Choroid plexus epithelial cell (primary cell): Measurements from ENCODE around the gene TBX1.
A peak's percentile ranks its signal among the peaks of the same experiment; 100 is the strongest.

Experiments used
- DNase-seq: peaks from one replicate; pipeline ENCODE4 v3.0.0-alpha.2; 2010; ENCODE audit warnings: low read depth
- H3K4me3 ChIP-seq: 2 replicates; pipeline ENCODE4 v1.5.1; 2011; ENCODE audit warnings: low read depth, mild to moderate bottlenecking, control low read depth, low read length, moderate library complexity
- TF ChIP-seq, protein P1 (sequence below): conservative IDR thresholded peaks from 2 replicates; pipeline ENCODE4 v1.5.1; 2011; ENCODE audit warnings: low read depth, mild to moderate bottlenecking, control low read depth, inconsistent platforms, low read length, moderate library complexity

The TBX1 gene

DNA sequence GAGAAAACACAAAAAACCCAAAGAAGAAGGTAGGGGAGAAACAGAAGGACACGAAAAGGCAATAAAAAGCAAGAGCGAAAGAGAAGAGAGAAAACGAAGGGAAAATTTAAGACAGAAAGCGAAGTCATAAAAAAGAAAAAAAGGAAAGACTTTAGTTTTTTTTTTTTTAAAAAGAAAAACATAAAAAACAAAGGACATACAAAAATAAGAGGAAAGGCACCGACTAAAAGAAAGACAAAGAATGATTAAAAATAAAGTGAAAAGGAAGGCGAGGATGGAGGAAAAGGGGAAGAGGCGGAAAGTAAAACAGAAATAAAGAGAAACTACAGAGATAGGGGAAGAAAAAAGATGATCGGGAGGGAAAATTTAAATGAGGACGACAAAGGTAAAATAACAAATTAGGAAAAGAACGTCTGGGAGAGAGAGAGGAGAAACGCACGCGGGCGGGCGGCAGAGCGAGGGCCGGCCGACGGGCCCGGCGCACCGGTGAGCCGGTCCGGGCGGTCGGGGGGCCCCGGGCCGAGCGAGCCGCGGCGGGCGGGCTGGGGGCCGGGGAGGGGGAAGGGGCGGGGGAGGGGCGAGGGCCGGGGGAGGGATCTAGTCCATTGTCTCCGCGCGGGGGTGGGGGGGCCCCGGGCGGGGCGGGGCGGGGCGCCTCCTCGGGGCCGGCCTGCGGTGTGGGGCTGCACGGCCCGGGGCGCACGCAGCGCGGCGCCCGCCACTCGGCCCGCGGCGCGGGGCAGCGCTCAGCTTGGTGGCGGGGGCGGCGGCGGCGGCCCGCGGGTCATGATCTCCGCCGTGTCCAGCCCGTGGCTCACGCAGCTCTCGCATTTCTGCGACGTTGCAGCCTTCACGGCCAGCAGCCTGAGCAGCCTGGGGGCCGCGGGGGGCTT is at the start of gene TBX1:
TSS of gene TBX1 (plus strand) at position 721 of the 893 bp plus-strand sequence. CDS start at position 787, 66 bp downstream.
- DNase-seq, result no peak
- H3K4me3 ChIP-seq, result no peak within 1 kb of the TSS
- TF ChIP-seq, protein P1, sequence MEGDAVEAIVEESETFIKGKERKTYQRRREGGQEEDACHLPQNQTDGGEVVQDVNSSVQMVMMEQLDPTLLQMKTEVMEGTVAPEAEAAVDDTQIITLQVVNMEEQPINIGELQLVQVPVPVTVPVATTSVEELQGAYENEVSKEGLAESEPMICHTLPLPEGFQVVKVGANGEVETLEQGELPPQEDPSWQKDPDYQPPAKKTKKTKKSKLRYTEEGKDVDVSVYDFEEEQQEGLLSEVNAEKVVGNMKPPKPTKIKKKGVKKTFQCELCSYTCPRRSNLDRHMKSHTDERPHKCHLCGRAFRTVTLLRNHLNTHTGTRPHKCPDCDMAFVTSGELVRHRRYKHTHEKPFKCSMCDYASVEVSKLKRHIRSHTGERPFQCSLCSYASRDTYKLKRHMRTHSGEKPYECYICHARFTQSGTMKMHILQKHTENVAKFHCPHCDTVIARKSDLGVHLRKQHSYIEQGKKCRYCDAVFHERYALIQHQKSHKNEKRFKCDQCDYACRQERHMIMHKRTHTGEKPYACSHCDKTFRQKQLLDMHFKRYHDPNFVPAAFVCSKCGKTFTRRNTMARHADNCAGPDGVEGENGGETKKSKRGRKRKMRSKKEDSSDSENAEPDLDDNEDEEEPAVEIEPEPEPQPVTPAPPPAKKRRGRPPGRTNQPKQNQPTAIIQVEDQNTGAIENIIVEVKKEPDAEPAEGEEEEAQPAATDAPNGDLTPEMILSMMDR, result no peak

DNA sequence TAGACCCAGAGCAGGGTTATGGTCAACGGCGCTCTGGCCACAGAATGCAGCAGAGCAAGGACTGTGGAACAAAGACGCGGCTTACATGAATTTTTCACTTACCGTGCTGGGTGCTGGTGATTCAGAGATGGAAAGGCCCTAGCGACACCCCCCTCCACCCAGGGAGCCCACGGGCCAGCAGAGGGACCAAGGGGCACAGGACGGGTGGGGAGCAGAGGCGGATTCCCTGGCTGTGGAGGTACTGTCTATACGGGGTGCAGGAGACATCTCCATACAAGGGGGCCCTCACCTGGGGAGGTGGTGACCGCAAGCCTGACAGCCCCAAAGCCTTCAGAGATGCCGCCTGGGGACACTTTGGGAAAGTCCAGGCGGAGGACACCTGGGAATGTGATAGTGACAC is 47.3 kb upstream of the TBX1 start:
- DNase-seq, result no peak
- TF ChIP-seq, protein P1, result no peak
- H3K4me3 ChIP-seq, result no peak overlapping the region

DNA sequence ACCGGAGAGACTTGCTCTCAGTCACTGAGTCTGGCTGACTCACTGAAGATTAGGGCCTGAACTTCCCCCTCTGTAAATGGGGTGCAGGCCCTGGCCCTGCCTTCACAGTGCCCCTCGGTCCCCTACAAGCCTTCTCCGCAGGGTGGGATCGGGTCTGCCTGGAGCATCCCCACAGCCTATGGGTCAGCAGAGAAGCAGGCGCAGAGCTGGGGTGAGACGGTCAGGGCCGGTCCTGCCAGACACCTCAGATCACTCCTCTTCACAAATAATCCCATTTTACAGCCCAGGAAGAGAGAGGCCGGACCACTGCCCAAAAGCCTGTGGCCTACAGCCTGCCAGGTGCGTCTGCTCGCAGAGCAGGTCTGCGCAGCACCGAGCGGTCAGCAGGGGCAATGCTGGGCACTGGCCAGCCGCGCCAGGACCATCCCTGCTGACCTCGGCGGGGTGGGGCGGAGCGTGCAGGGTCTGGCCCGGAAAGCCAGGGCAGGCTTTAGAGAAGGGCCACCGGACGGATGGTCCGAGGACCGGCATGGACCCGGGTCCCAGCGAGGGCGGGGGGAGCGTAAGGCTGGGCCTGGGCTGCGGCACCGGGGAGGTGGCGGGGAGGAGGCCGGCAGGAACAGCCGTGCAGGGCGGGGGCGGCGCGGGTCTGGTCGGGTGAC is 46.8 kb upstream of the TBX1 start:
- TF ChIP-seq, protein P1, result no peak
- H3K4me3 ChIP-seq, result peak overlapping the region; percentile 63
- no peak for DNase-seq

DNA sequence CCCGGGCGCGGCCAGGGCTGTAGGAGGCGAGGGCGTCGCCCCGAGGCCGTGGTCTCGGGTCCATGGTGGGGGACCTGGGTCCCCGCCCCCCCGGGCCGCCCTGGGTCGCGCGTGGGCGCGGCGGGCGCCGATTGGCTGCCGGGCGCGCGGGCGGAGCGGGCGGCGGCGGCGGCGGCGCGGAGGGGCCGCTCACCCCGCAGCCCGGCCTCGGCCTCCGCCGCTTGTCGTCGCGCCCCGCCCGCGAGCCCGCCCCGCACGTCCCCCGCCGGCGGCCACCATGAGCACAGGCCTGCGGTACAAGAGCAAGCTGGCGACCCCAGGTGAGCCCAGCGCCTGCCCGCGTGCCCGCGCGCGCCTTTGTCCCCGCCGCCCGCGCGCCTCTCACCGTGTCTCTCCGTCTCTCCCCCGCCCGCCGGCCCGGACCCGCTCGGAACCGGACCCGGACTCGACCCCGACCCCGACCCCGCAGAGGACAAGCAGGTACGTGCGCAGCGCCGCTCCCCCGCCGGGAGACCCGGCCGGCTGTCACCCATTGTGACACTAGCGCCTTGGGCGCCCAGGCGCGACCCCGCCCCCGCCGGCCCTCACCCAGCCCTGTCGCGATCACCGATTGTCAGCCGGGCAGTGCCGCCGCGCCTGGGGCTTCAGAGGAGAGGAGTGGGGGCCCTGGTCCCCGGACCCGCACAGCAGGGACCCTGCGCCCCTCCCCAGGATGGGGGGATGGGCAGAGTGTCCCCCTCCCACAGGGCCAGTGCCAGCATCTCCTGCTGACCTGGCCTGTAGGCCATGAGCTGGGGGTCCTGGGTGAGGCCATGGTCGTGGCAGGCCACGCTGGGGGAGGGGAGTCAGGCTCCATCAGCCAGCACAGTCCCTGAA is 46.0 kb upstream of the TBX1 start, which contains the start of gene SEPTIN5:
TSS of gene SEPTIN5 (plus strand) at position 192 of the 876 bp plus-strand sequence. CDS start at position 278, 86 bp downstream.
- H3K4me3 ChIP-seq, result peak within 1 kb of the TSS; percentile 63
- TF ChIP-seq, protein P1, result no peak
- no peak for DNase-seq

DNA sequence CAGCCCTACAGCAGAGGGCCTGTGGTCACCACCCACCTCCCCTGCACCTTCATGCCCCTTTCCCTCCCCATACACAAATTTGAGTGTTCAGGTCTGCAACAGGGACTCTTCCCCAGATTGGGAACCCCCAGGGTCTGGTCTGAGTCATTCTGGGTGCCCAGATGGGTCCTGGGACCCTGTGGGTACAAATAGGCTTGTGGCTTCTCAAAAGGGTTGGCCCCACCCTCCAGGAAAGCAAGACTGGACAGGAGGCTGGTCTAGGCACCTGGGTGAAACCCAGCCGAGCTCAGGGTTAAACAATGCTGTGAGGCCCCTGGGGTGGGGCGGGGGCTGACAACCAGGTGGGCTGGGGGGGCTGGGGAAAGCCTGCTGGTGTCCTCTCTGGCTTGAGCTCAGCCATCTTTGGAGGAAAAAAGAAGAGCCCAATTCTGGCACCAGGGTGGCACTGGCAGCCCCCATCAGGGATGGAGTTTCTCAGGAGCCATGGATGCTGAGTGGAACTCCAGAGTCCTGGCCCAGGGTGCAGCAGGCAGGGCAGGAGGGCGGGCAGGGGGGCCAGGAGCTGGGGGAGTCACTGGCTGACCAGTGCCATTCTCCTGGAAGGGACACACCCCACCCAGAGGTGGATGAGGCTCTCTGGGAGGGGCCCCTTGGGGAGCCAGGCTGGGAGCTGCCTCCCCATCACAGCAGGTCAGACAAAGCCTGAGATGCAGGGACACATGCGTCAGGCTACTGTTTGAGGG is 45.2 kb upstream of the TBX1 start:
- H3K4me3 ChIP-seq, result peak overlapping the region; percentile 63
- DNase-seq, result no peak
- TF ChIP-seq, protein P1, result no peak

DNA sequence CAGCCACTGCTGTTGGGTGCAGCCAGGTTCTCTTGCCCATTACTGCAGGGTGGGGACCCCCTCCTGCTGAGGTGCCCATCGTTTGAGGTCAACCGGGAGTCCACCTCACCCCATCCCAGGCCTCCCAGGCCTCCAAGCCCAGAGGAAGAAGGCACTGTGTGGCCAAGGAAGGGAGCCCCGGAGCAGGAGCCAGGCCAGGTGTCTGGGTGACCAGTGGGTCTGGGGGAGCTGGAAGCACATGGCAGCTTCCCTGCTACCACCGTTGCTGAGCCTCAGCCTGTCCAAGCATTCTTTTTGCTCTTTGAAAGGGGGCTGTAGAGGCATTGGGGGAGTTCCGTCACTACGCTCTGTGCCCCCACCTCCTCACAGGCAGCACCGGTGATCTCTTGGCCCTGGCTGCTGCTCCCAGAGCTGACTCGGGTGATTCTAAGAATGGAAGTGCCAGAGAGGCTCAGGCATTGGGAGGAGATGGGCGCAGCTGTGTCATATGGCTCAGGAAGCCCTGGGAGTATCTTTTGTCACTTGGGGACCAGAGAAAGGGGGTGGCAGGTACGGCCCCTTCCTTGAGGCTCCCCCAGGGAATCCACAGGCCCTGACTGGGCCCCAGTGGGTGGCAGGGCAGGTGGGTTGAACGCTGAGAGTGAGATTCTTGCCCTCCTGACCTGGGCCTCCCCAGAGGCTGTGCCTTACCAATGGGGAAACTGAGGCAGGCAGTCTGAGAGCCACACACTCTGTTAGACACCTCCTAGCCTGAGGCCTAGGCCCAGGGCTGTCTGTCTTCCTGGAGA is 44.3 kb upstream of the TBX1 start:
- DNase-seq, result no peak
- H3K4me3 ChIP-seq, result no peak overlapping the region
- TF ChIP-seq, protein P1, result no peak
